ACC112 (cell line): Measurements from ENCODE around the gene IL1A.

ENCODE experiments used
- H2AFZ ChIP-seq: fragments of 200-600 bp; sonication (generic); one replicate; pipeline ENCODE4 v1.6.0; 2017; ENCODE audit warnings: antibody characterized with exemption, low read length; ENCODE audit not compliant: unreplicated experiment
- H3K27ac ChIP-seq: fragments of 200-600 bp; sonication (generic); 2 replicates; pipeline ENCODE4 v1.5.1; 2014; ENCODE audit warnings: low read depth, mild to moderate bottlenecking, antibody characterized with exemption, low read length, moderate library complexity
- H3K27me3 ChIP-seq: fragments of 200-600 bp; sonication (generic); 2 replicates; pipeline ENCODE4 v1.6.1; 2014; ENCODE audit warnings: mild to moderate bottlenecking, antibody characterized with exemption, low read length, moderate library complexity, mixed read lengths; ENCODE audit not compliant: insufficient read depth
- H3K36me3 ChIP-seq: fragments of 200-600 bp; sonication (generic); 2 replicates; pipeline ENCODE4 v1.6.1; 2016; ENCODE audit warnings: mild to moderate bottlenecking, antibody characterized with exemption, low read length, moderate library complexity, mixed read lengths; ENCODE audit not compliant: insufficient read depth
- H3K4me1 ChIP-seq: fragments of 200-600 bp; sonication (generic); one replicate; pipeline ENCODE4 v1.6.1; 2016; ENCODE audit warnings: low read length, mixed read lengths; ENCODE audit not compliant: insufficient read depth, unreplicated experiment, control insufficient read depth
- H3K4me3 ChIP-seq: fragments of 200-600 bp; sonication (generic); 2 replicates; pipeline ENCODE4 v1.5.1; 2014; ENCODE audit warnings: mild to moderate bottlenecking, low read depth, low read length
- H3K79me2 ChIP-seq: fragments of 200-600 bp; sonication (generic); one replicate; pipeline ENCODE4 v1.6.0; 2016; ENCODE audit warnings: low read length; ENCODE audit not compliant: control insufficient read depth, unreplicated experiment, insufficient read depth

The IL1A gene

DNA sequence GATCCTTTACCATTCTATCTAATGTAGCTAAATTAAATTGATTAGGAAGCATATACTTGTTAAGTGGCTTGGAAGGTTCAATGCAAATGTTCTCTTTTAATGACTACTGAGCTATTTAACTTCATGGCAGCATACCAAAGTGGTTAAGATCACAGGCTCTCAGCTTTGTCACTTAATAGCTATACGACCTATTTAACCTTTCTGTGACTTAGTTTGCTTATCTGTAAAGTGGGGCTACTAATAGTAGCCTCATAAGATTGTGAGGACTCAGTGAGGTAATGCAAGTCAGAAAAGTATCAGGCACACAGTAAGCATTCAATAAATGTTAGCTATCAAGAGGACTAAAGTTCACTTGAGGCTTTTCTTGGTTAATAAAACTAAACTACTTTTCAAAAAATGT is 24.1 kb downstream of the IL1A start:
- Histone ChIP-seq H3K27ac (no peak overlapping the region), H3K79me2 (peaks cover 60% of the 10 kb centered on the region), H3K27me3 (no peaks in the 10 kb centered on the region), H2AFZ (no peak overlapping the region), H3K4me3 (no peak overlapping the region), H3K36me3 (peaks cover 35% of the 10 kb centered on the region), H3K4me1 (peaks cover 18% of the 10 kb centered on the region)

DNA sequence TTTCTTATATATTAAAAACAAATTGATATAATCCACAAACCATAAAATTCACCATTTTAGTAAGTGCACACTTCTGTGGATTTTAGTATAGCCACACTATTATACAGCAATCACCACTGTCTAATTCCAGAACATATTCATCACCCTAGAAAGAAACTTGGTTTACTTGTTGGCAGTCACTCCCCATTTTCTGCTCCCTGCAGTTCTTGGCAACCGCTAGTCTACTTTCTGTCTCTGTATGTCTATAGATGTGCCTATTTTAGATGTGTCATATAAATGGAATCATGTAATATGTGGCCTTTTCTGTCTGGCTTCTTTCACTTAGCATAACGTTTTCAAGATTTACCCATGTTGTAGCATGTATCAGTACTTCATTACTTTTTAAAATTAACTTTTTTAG is 25.6 kb downstream of the IL1A start:
- H3K27ac ChIP-seq: no peak overlapping the region
- H3K36me3 ChIP-seq: peaks cover 49% of the 10 kb centered on the region
- H3K4me1 ChIP-seq: peaks cover 17% of the 10 kb centered on the region
- no peak overlapping the region for H2AFZ ChIP-seq
- H3K4me3 ChIP-seq: no peak overlapping the region
- no peaks in the 10 kb centered on the region for H3K27me3 ChIP-seq
- H3K79me2 ChIP-seq: peaks cover 57% of the 10 kb centered on the region

DNA sequence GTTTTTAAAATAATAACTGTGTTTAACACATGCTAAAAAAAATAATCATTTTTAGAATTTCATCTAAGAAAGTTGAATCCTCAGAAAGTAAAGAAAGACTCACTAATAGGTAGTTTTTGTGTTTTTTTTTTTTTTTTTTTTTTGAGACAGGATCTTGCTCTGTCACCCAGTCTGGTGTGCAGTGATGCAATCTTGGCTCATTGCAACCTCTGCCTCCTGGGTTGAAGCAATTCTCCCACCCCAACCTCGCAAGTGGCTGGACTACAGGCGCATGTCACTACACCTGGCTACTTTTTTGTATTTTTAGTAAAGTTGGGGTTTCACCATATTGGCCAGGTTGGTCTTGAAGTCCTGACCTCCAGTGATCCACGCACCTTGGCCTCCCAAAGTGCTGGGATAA is 27.0 kb downstream of the IL1A start:
- no peaks in the 10 kb centered on the region for H3K27me3 ChIP-seq
- peaks cover 49% of the 10 kb centered on the region for H3K36me3 ChIP-seq
- H2AFZ ChIP-seq: no peak overlapping the region
- H3K4me3 ChIP-seq: no peak overlapping the region
- no peak overlapping the region for H3K27ac ChIP-seq
- peaks cover 47% of the 10 kb centered on the region for H3K79me2 ChIP-seq
- H3K4me1 ChIP-seq: peaks cover 10% of the 10 kb centered on the region

DNA sequence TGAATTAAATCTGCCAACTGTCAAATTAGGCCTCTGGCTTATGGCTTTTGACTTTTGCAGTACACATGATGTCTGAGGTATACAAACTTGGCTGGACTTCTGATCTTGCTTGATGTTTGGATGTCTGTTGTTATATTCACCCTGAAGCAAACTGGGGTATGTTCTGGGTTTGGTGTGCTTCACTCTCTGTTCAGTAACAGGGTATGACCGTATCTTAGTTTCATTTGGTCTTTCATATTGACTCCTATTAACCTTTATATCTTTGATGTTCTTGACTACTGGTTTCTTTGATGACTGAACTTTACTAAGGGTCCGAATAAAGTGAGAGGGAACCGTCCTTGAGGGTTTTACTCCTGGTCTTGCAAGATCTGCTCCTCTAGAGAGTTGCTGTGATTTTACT is 28.1 kb downstream of the IL1A start:
- no peak overlapping the region for H3K4me3 ChIP-seq
- H3K79me2 ChIP-seq: peaks cover 39% of the 10 kb centered on the region
- no peaks in the 10 kb centered on the region for H3K27me3 ChIP-seq
- peaks cover 5% of the 10 kb centered on the region for H3K4me1 ChIP-seq
- no peak overlapping the region for H3K27ac ChIP-seq
- H3K36me3 ChIP-seq: peaks cover 49% of the 10 kb centered on the region
- no peak overlapping the region for H2AFZ ChIP-seq

DNA sequence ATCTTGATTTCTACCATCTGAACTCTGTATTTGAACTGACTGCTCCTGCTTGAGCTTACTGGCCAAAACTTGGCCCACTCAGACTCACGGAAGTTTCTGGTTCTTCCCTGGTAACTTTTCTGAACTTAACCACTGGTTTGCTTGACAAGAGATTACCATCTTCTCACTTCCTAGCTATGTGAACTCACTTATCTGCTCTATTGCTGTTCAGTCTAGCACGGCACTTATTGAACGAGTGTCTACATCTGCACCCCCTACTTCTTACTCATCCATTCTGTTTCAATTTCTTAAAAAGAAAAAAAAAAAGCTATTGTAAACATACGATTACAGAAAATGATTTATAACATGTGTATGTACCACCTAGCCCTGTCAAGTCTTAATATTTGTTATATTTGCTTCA is 28.8 kb downstream of the IL1A start:
- Histone ChIP-seq H3K27me3 (no peaks in the 10 kb centered on the region), H3K4me1 (peaks cover 5% of the 10 kb centered on the region), H2AFZ (no peak overlapping the region), H3K27ac (no peak overlapping the region), H3K79me2 (peaks cover 39% of the 10 kb centered on the region), H3K36me3 (peaks cover 49% of the 10 kb centered on the region), H3K4me3 (no peak overlapping the region)

DNA sequence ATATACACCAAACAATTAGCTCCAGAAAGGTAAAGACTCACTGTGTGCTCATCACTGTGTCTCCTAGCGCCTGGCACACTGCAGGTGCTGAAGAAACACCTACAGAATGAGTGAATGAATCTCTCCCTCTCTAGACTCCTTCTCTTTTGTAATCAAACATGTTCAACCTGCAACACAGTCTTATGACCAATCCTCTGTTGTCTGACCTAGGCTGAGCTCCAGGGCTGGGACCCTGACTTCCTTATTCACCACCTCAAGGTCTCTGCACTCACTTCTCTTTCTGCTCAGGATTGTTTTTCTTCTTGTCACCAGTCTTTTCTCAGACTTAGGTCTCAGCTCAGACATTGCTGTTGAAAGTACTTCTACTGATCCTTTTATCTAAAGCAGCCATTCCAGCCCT is 29.7 kb downstream of the IL1A start:
- Histone ChIP-seq H2AFZ (no peak overlapping the region), H3K36me3 (peaks cover 44% of the 10 kb centered on the region), H3K4me3 (no peak overlapping the region), H3K27me3 (no peaks in the 10 kb centered on the region), H3K4me1 (peaks cover 9% of the 10 kb centered on the region), H3K79me2 (peaks cover 41% of the 10 kb centered on the region), H3K27ac (no peak overlapping the region)

DNA sequence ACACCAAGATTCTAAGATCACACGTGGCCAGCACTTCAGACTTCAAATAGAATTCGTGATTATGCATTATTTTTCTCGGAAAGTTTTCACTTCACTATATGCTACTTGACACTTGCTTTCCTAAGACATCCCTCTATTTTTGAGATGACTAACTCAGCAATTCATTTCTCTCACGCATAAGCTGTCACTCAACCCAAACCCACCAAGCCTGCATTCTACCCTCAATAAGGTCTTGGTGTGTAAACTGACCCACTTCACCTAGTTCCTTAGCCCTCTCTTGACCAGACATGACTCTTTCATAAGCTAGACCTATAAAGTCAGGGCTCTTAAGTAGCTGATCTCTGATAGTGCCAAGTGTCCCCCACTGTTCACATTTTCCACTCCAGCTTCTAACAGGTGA is 31.6 kb downstream of the IL1A start:
- Histone ChIP-seq H3K27ac (peak overlapping the region; percentile 60; the same call in 1 of the 2 replicates), H3K27me3 (no peaks in the 10 kb centered on the region), H3K36me3 (peaks cover 32% of the 10 kb centered on the region), H3K4me3 (no peak overlapping the region), H3K4me1 (peaks cover 9% of the 10 kb centered on the region), H2AFZ (no peak overlapping the region), H3K79me2 (peaks cover 44% of the 10 kb centered on the region)

DNA sequence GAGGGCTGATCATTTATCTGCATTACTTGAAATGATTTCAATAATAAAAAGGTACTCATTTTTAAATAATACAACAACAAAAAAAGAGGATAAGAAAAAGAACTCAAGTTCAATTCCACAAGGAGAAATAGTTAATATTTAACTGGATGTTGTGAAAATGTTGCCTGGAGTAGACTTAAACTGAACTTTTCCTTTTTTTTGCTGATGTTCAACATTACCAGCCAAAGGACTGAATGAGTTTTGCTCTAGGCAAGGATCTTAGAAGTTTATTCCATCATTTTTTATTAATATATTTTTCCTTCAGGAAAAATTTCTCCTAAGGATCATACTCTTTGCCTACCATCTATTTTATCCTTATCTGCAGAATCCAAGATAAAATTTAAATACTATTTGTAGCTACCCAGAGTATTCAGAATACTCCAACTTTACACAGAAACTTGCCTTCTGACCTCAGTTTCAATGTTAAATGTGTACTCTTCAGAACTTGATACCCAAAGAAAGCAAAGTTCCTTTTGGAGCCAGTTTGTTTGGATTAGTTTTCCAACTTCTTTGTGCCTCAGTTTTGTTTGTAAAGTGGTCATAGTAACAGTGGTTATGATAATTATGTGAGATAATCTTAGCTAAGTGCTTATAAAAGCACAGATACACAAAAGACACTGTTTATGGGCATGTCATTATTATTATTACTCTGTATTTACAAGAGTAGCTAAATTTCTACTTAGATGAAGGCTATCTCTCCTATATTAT is 32.7 kb downstream of the IL1A start:
- peaks cover 32% of the 10 kb centered on the region for H3K36me3 ChIP-seq
- no peaks in the 10 kb centered on the region for H3K27me3 ChIP-seq
- H3K4me3 ChIP-seq: no peak overlapping the region
- H3K79me2 ChIP-seq: peaks cover 49% of the 10 kb centered on the region
- no peak overlapping the region for H2AFZ ChIP-seq
- peak overlapping the region; percentile 60 for H3K27ac ChIP-seq
- H3K4me1 ChIP-seq: peaks cover 9% of the 10 kb centered on the region

DNA sequence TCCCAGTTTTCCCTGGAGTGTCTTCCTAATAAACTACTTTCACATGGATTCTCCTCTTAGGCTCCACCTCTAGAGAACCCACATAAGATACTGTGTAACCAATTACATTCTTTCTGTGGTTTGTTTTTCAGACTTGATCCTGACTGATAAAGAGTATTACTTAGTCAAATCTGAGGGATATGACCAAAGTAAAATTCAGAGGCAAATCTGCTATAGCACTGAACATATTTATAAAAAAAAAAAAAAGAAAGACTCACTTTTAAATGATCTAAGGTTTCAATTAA is 33.8 kb downstream of the IL1A start:
- Histone ChIP-seq H3K4me1 (peaks cover 9% of the 10 kb centered on the region), H3K27me3 (no peaks in the 10 kb centered on the region), H3K36me3 (peaks cover 25% of the 10 kb centered on the region), H3K79me2 (peaks cover 45% of the 10 kb centered on the region), H3K27ac (peak overlapping the region; percentile 60), H3K4me3 (no peak overlapping the region), H2AFZ (no peak overlapping the region)

DNA sequence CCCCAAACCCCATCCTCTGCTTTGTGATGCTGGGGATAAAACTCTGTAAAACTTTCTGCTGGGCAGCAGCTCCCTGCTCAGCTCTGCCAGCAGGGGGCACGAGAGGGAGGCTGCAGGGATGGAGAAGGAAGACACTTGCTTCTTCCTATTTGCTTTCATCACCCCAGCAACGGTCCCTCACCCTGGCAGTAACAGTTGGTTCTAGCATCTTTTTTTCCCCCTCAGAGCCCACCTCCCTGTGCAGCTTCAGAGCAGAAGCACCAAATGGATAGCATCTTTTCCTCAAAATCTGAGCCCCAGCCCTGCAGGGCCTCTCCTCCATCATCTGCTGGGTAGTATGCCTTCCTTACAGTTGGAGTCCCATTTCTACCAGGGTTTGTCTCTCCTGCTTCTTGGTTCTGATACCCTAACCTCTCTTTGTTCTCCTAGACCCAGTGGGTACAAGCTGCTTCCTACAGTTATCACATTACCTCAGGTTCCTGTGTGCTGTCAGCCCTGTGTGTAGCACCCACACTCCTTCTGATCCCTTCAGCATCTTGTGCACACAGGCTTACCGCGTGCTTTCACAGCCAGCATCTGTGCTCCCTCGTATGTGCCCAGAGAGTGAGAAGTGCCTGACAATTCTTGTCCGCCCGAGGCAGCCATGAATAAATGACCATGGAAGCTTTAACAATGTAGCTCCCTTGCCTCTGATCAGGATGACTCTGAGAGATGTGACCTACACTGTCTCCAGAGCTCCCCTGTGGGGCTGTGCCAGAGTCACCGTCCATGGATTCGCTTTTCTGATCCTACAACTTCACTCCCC is 34.3 kb downstream of the IL1A start:
- Histone ChIP-seq H3K4me3 (no peak overlapping the region), H3K27ac (peak overlapping the region; percentile 60), H3K4me1 (peaks cover 9% of the 10 kb centered on the region), H3K36me3 (peaks cover 21% of the 10 kb centered on the region), H3K79me2 (peaks cover 42% of the 10 kb centered on the region), H3K27me3 (no peaks in the 10 kb centered on the region), H2AFZ (no peak overlapping the region)

DNA sequence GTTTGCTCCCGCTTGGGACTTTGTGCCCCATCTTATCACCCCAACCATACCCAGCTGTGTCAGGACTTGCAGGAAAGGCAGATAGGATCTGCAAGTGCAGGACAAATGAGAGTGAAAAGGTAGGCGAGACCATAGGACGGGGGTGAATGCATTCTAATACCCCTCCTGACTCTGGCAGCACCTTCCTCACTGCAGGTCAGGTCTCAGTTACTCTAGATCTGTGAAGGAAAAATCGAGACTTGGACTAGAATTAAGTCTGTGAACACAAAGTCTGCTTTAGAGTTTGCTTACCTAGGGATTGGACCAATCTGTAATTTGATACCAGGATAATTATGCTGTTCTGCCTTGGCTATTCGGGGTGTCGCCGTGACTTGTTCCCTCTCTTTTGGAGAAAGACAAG is 43.8 kb downstream of the IL1A start:
- Histone ChIP-seq H3K79me2 (no peaks in the 10 kb centered on the region), H3K36me3 (peaks cover 20% of the 10 kb centered on the region), H2AFZ (no peak overlapping the region), H3K27me3 (no peaks in the 10 kb centered on the region), H3K4me1 (peaks cover 13% of the 10 kb centered on the region), H3K4me3 (no peak overlapping the region), H3K27ac (no peak overlapping the region)
